ENCODE data around the gene RPS6KB1. TPM values are rescaled to one million over a fixed set of nuclear protein-coding genes. Genes with fewer than 3 reads are reported as not detected.

Gene RPS6KB1
- total and polyA plus RNA-seq, 10 of the 15 experiments (the other 5 are each of a cell fraction or from before 2014, with no cell fraction given) = 6.6 to 33.2 (median 26.0) TPM

- 0 out of 2 replicates have a peak, but pooled peaks have one; percentile 17 for TF ChIP-seq PAX5 (IDR thresholded peaks at IDR 0.05; ENCODE audit: borderline replicate concordance, low read depth, low read length)
- TF ChIP-seq, protein P1, sequence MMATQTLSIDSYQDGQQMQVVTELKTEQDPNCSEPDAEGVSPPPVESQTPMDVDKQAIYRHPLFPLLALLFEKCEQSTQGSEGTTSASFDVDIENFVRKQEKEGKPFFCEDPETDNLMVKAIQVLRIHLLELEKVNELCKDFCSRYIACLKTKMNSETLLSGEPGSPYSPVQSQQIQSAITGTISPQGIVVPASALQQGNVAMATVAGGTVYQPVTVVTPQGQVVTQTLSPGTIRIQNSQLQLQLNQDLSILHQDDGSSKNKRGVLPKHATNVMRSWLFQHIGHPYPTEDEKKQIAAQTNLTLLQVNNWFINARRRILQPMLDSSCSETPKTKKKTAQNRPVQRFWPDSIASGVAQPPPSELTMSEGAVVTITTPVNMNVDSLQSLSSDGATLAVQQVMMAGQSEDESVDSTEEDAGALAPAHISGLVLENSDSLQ (IDR thresholded peaks at IDR 0.05) = peak; percentile 46; the same call in 1 of the 2 replicates
- TF ChIP-seq BMI1 (IDR thresholded peaks at IDR 0.05; ENCODE audit: borderline replicate concordance) = no peak
- TF ChIP-seq PRDM15 (CRISPR knock-in tag; IDR thresholded peaks at IDR 0.05) = 0 out of 2 replicates have a peak, but pooled peaks have one; percentile 39
Measured at GRCh38 chr17:59844884-59845594, 47.9 kb upstream of the RPS6KB1 start (continued).

All from GM12878 (cell line).